ENCODE data around the gene PEPD. TPM values are rescaled to one million over a fixed set of nuclear protein-coding genes. Genes with fewer than 3 reads are reported as not detected.

Gene PEPD
- total and polyA plus RNA-seq, 2 donors (not counting 3 experiments of a cell fraction or from before 2014, with no cell fraction given) = 73.7 to 126 TPM

DNA sequence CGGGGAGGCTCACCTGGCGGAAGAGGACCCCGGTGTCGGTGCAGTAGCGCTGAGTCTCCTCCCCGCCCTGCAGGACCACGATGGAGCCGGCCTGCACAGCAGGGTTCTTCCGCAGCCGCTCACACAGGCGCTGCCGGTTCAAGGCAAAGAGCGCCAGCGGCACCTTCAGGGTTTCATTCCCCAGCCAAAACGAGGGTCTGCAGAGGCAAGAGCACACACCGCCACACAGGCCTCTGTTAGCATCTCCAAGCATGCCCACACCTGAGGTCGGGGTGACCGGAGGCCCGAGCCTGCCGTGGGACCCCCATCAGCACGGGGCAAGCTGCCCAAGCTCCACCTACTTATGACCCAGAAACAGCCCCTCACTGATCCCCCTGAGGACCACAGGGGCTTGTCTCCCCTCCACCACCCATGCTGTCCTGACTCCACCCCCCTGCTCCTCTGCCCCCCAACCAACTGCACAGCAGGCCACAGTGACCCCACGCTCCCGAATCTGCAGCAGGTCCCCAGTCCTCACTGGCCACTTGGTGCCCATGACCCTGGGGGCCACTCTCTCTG lies 8.9 kb downstream of the PEPD start:
- no peak overlapping the region for H3K9ac ChIP-seq (replicated peaks; ENCODE audit: extremely low read depth, insufficient read depth, low read length)
- FAIRE-seq (no peak), DNase-seq (ENCODE audit: low read depth, low spot score) (no peak)
- peaks cover 5% of the 10 kb centered on the region for H3K79me2 ChIP-seq (ENCODE audit: control insufficient read depth, insufficient read depth, low read length)
- H3K4me2 ChIP-seq (ENCODE audit: insufficient read depth, low read length) = no peak overlapping the region
- ChIA-PET POLR2A (no interaction called here), CTCF (no interaction called here)
- dilution Hi-C loops (cut with MboI; ENCODE audit: extremely low pct_ligation_motif_present, low sequenced_read_pairs) (no loop called here), intact Hi-C loops (cut with micrococcal nuclease) (no loop called here)
- H4K20me1 ChIP-seq (replicated peaks; ENCODE audit: control insufficient read depth, extremely low read depth, insufficient read depth, low read length) = no peaks in the 10 kb centered on the region
- TF ChIP-seq FOS (IDR thresholded peaks at IDR 0.05; ENCODE audit: borderline replicate concordance, insufficient read depth, low read length) (no peak), MYC (IDR thresholded peaks at IDR 0.05; ENCODE audit: low read depth, low read length) (no peak), GATA2 (IDR thresholded peaks at IDR 0.05; ENCODE audit: insufficient read depth, insufficient read length, low read depth, low read length) (no peak), EZH2 (IDR thresholded peaks at IDR 0.05; ENCODE audit: borderline replicate concordance, low read depth, low read length, severe bottlenecking) (no peak), POLR2AphosphoS5 (IDR thresholded peaks at IDR 0.05; ENCODE audit: insufficient read depth, low read depth, low read length) (no peak), POLR2A (IDR thresholded peaks at IDR 0.05; ENCODE audit: low read depth, low read length) (no peak), JUN (IDR thresholded peaks at IDR 0.05; ENCODE audit: borderline replicate concordance, insufficient read depth, insufficient read length, low read depth) (no peak), MAX (IDR thresholded peaks at IDR 0.05; ENCODE audit: insufficient read depth, insufficient read length) (no peak)
- TF ChIP-seq, protein P1, sequence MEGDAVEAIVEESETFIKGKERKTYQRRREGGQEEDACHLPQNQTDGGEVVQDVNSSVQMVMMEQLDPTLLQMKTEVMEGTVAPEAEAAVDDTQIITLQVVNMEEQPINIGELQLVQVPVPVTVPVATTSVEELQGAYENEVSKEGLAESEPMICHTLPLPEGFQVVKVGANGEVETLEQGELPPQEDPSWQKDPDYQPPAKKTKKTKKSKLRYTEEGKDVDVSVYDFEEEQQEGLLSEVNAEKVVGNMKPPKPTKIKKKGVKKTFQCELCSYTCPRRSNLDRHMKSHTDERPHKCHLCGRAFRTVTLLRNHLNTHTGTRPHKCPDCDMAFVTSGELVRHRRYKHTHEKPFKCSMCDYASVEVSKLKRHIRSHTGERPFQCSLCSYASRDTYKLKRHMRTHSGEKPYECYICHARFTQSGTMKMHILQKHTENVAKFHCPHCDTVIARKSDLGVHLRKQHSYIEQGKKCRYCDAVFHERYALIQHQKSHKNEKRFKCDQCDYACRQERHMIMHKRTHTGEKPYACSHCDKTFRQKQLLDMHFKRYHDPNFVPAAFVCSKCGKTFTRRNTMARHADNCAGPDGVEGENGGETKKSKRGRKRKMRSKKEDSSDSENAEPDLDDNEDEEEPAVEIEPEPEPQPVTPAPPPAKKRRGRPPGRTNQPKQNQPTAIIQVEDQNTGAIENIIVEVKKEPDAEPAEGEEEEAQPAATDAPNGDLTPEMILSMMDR (IDR thresholded peaks at IDR 0.05; ENCODE audit: extremely low read depth in 1 of 2, insufficient read depth in 1 of 2, low read depth in 1 of 2, low read length in 2 of 2) = no peak
- peaks cover 0 to 2% of the 10 kb centered on the region in 2 experiments for H3K36me3 ChIP-seq (ENCODE audit: control insufficient read depth in 2 of 2, extremely low read depth in 1 of 2, insufficient read depth in 2 of 2, low read length in 2 of 2)
- H3K4me3 ChIP-seq (replicated peaks in 1 of 3; ENCODE audit: insufficient read depth in 1 of 3, low read depth in 1 of 3, low read length in 3 of 3) = no peak overlapping the region
- no peak overlapping the region for H2AFZ ChIP-seq (ENCODE audit: low read depth, low read length)
- H3K9me3 ChIP-seq (replicated peaks; ENCODE audit: control insufficient read depth, insufficient read depth, low read length) = no peaks in the 10 kb centered on the region
- H3K9me1 ChIP-seq (replicated peaks; ENCODE audit: control insufficient read depth, extremely low read depth, insufficient read depth, low read length) = no peaks in the 10 kb centered on the region
- H3K4me1 ChIP-seq (ENCODE audit: control insufficient read depth, extremely low read depth, insufficient read depth, low read length) = peaks cover 4% of the 10 kb centered on the region
- no peak overlapping the region for H3K27ac ChIP-seq (ENCODE audit: insufficient read depth, low read depth, low read length)
- no peaks in the 10 kb centered on the region for H3K27me3 ChIP-seq (ENCODE audit: control insufficient read depth in 2 of 2, insufficient read depth in 2 of 2, low read length in 2 of 2)
- no TSS peak for BruUV-seq (replicated peaks)
